GM19025 (cell line): Measurements from ENCODE around the gene PAK4.

ENCODE experiments used
- ATAC-seq: cut with Tn5 transposase; IDR thresholded peaks from one replicate; pipeline ENCODE4 v1.9.1; 2021; ENCODE audit warnings: mild to moderate bottlenecking, low read depth, moderate library complexity; ENCODE audit not compliant: unreplicated experiment

Gene PAK4

GRCh38 chr19:39145180-39145953 lies 19.8 kb downstream of the PAK4 start:
- no peak for ATAC-seq

GRCh38 chr19:39146091-39146490 lies 20.5 kb downstream of the PAK4 start:
- ATAC-seq: no peak

GRCh38 chr19:39146686-39147450 lies 21.3 kb downstream of the PAK4 start:
- no peak for ATAC-seq

- ATAC-seq: no peak
Measured at GRCh38 chr19:39147480-39147879, 21.9 kb downstream of the PAK4 start.

- no peak for ATAC-seq
Measured at GRCh38 chr19:39148939-39149529, 23.4 kb downstream of the PAK4 start.

GRCh38 chr19:39150235-39150634 lies 24.6 kb downstream of the PAK4 start:
- no peak for ATAC-seq

GRCh38 chr19:39150807-39151600 lies 25.4 kb downstream of the PAK4 start:
- no peak for ATAC-seq

GRCh38 chr19:39152066-39152465 lies 26.5 kb downstream of the PAK4 start:
- no peak for ATAC-seq

- no peak for ATAC-seq
Measured at GRCh38 chr19:39154100-39154628, 28.6 kb downstream of the PAK4 start.

GRCh38 chr19:39154629-39155100 lies 29.1 kb downstream of the PAK4 start:
- no peak for ATAC-seq

GRCh38 chr19:39155114-39155700 lies 29.6 kb downstream of the PAK4 start:
- ATAC-seq: no peak

- ATAC-seq: no peak
Measured at GRCh38 chr19:39155741-39156140, 30.2 kb downstream of the PAK4 start.

GRCh38 chr19:39156326-39157230 lies 31.0 kb downstream of the PAK4 start:
- no peak for ATAC-seq

GRCh38 chr19:39157275-39157996 lies 31.9 kb downstream of the PAK4 start:
- ATAC-seq: no peak

GRCh38 chr19:39157997-39158389 lies 32.4 kb downstream of the PAK4 start:
- ATAC-seq: no peak

- no peak for ATAC-seq
Measured at GRCh38 chr19:39158646-39159260, 33.2 kb downstream of the PAK4 start.

- no peak for ATAC-seq
Measured at GRCh38 chr19:39160523-39160861, 34.9 kb downstream of the PAK4 start.
